ENCODE measurements around the gene DNAAF9. TPM values are rescaled to one million over a fixed set of nuclear protein-coding genes. Genes with fewer than 3 reads are reported as not detected.
"Not testable (repeated sequence)": the region's sequence is repeated elsewhere in the genome, so short reads cannot be mapped to it uniquely, and the experiment has no call there.

The DNAAF9 gene
- total RNA-seq, 1 experiment from 2014 or later: 8.1 TPM

DNA sequence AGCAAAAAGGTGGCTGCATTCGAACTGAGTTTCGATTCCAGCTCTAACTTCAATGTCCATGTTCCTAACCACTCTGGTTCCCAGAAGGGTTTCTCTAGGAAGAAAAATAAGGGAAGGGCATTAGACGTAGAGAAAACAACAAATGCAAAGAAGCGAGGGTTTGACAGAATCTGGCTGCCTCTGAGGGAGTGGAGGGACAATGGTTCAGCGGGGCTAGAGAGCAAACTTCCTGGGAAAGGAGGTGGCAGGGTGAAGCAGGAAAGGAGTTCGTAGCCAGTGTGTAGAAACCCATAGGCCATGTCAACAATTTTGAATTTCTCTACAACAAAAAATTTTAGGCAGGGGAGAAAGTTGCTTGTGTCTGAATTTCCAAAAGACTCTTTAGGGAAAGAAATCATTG is 14.5 kb upstream of the DNAAF9 start:
- intact Hi-C loops (cut with micrococcal nuclease; ENCODE audit: unreplicated experiment): no loop called here
- H3K4me1 ChIP-seq (ENCODE audit: insufficient read depth, low read length, poor library complexity, severe bottlenecking): peaks cover 15% of the 10 kb centered on the region
- no peaks in the 10 kb centered on the region for H3K9me3 ChIP-seq (ENCODE audit: low read depth, low read length, poor library complexity, severe bottlenecking)
- H3K36me3 ChIP-seq (ENCODE audit: insufficient read depth, low read length, poor library complexity, severe bottlenecking): no peaks in the 10 kb centered on the region
- H3K4me3 ChIP-seq (ENCODE audit: low read depth, low read length, poor library complexity, severe bottlenecking): no peak overlapping the region
- no TSS peak for BruUV-seq (replicated peaks)
- POLR2A ChIA-PET (ENCODE audit: low non-redundant PET): interaction anchor here (0.5 kb wide), 1 partner anchor 42 kb away, joined by 8 read pairs; no protein-coding TSS in a partner anchor
- no peaks in the 10 kb centered on the region for H3K27me3 ChIP-seq (replicated peaks; ENCODE audit: insufficient read depth, low read depth, low read length, poor library complexity)
- TF ChIP-seq CTCF (conservative IDR thresholded peaks at IDR 0.05; ENCODE audit: low read depth, low read length): no peak
- TF ChIP-seq EZH2 (IDR thresholded peaks at IDR 0.05; ENCODE audit: borderline replicate concordance, low read depth, low read length, poor library complexity, severe bottlenecking): no peak
- no peak for DNase-seq (ENCODE audit: low spot score)
- H3K27ac ChIP-seq (ENCODE audit: low read depth, low read length, poor library complexity, severe bottlenecking): no peak overlapping the region
- CTCF ChIA-PET: no interaction called here

DNA sequence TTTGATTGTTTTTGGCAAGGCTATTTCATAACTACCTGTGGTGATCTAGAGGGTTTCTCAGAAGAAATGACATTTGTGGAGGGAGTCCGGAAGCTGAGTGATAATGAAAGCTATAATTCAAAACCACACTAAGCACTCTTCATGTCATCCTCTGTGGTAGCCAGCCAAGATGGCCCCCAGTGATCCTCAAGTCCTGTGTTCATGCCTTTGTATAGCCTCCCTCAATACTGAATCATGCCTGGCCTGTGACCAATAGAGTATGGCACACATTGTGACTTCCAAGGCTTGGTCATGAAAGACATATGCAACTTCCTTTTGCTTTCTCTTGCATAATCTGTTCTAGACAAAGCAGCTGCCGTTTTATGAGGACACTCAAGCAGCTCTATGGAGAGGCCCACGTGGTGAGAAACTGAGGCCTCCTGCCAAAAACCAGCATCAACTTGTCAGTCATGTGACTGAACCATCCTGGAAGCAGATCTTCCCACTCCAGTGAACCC is 12.8 kb upstream of the DNAAF9 start:
- DNase-seq (ENCODE audit: low spot score): peak; percentile 86
- no peak overlapping the region for H3K4me3 ChIP-seq (ENCODE audit: low read depth, low read length, poor library complexity, severe bottlenecking)
- intact Hi-C loops (cut with micrococcal nuclease; ENCODE audit: unreplicated experiment): no loop called here
- peaks cover 15% of the 10 kb centered on the region for H3K4me1 ChIP-seq (ENCODE audit: insufficient read depth, low read length, poor library complexity, severe bottlenecking)
- BruUV-seq (replicated peaks): no TSS peak
- TF ChIP-seq EZH2 (IDR thresholded peaks at IDR 0.05; ENCODE audit: borderline replicate concordance, low read depth, low read length, poor library complexity, severe bottlenecking) (no peak), CTCF (conservative IDR thresholded peaks at IDR 0.05; ENCODE audit: low read depth, low read length) (no peak)
- no peaks in the 10 kb centered on the region for H3K36me3 ChIP-seq (ENCODE audit: insufficient read depth, low read length, poor library complexity, severe bottlenecking)
- ChIA-PET POLR2A (ENCODE audit: low non-redundant PET) (no interaction called here), CTCF (no interaction called here)
- no peaks in the 10 kb centered on the region for H3K27me3 ChIP-seq (replicated peaks; ENCODE audit: insufficient read depth, low read depth, low read length, poor library complexity)
- no peaks in the 10 kb centered on the region for H3K9me3 ChIP-seq (ENCODE audit: low read depth, low read length, poor library complexity, severe bottlenecking)
- peak overlapping the region; percentile 65 for H3K27ac ChIP-seq (ENCODE audit: low read depth, low read length, poor library complexity, severe bottlenecking)

DNA sequence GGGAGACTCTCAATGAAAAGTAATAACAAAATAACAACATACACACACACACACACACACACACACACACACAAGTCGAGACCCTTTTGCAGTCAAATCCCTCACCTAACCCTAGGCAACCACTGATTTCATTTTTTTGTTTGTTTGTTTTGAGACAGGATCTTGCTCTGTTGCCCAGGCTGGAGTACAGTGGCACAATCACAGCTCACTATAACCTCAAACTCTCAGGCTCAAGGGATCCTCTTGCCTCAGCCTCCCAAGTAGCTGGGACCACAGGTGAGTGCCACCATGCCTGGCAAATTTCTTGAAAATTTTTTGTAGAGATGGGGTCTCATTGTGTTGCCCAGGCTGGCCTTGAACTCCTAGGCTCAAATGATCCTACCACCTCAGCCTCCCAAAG is 10.7 kb upstream of the DNAAF9 start:
- BruUV-seq (replicated peaks); POLR2A ChIA-PET (ENCODE audit: low non-redundant PET); DNase-seq (ENCODE audit: low spot score); CTCF ChIA-PET; H3K4me3 ChIP-seq (ENCODE audit: low read depth, low read length, poor library complexity, severe bottlenecking); H3K27me3 ChIP-seq (replicated peaks; ENCODE audit: insufficient read depth, low read depth, low read length, poor library complexity); intact Hi-C loops (cut with micrococcal nuclease; ENCODE audit: unreplicated experiment); H3K27ac ChIP-seq (ENCODE audit: low read depth, low read length, poor library complexity, severe bottlenecking); H3K36me3 ChIP-seq (ENCODE audit: insufficient read depth, low read length, poor library complexity, severe bottlenecking); H3K9me3 ChIP-seq (ENCODE audit: low read depth, low read length, poor library complexity, severe bottlenecking): not testable (repeated sequence)
- peaks cover 23% of the 10 kb centered on the region for H3K4me1 ChIP-seq (ENCODE audit: insufficient read depth, low read length, poor library complexity, severe bottlenecking)

GRCh38 chr20:3414122-3414521 is 6.7 kb upstream of the DNAAF9 start:
- intact Hi-C loops (cut with micrococcal nuclease; ENCODE audit: unreplicated experiment): no loop called here
- DNase-seq (ENCODE audit: low spot score): no peak
- Histone ChIP-seq H3K4me1 (ENCODE audit: insufficient read depth, low read length, poor library complexity, severe bottlenecking) (peaks cover 12% of the 10 kb centered on the region), H3K9me3 (ENCODE audit: low read depth, low read length, poor library complexity, severe bottlenecking) (no peaks in the 10 kb centered on the region), H3K27ac (ENCODE audit: low read depth, low read length, poor library complexity, severe bottlenecking) (no peak overlapping the region), H3K36me3 (ENCODE audit: insufficient read depth, low read length, poor library complexity, severe bottlenecking) (no peaks in the 10 kb centered on the region), H3K4me3 (ENCODE audit: low read depth, low read length, poor library complexity, severe bottlenecking) (no peak overlapping the region), H3K27me3 (replicated peaks; ENCODE audit: insufficient read depth, low read depth, low read length, poor library complexity) (no peaks in the 10 kb centered on the region)
- ChIA-PET POLR2A (ENCODE audit: low non-redundant PET) (no interaction called here), CTCF (no interaction called here)
- TF ChIP-seq EZH2 (IDR thresholded peaks at IDR 0.05; ENCODE audit: borderline replicate concordance, low read depth, low read length, poor library complexity, severe bottlenecking): no peak
- TF ChIP-seq CTCF (conservative IDR thresholded peaks at IDR 0.05; ENCODE audit: low read depth, low read length): no peak
- BruUV-seq (replicated peaks): no TSS peak

Measured in A673 (cell line).